ENCODE results near the gene TMEM182.

The TMEM182 gene

DNA sequence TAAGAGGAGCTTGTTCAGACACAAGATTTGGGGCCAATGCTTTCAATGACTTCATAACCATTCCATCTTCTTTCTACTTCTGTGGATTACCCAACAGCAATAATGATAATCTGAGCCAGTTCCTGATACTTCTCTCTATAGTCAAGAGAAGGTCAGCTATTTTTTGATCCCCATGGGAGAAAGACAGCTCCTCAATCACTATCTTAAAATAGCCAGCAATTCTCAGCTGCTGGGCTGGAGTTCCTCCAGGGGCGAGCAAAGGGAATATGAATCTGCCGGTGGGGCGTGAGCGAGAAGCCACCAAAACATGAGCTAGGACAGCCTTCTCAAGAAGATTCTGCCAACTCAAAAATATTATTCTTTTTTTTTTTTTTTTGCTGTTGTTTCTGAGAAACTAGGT lies at the start of gene TMEM182:
Gene TMEM182 (plus strand): TSS at position 269 of the 400 bp plus-strand sequence. CDS start 187 bp downstream, outside the sequence.
- TF ChIP-seq, protein P1, sequence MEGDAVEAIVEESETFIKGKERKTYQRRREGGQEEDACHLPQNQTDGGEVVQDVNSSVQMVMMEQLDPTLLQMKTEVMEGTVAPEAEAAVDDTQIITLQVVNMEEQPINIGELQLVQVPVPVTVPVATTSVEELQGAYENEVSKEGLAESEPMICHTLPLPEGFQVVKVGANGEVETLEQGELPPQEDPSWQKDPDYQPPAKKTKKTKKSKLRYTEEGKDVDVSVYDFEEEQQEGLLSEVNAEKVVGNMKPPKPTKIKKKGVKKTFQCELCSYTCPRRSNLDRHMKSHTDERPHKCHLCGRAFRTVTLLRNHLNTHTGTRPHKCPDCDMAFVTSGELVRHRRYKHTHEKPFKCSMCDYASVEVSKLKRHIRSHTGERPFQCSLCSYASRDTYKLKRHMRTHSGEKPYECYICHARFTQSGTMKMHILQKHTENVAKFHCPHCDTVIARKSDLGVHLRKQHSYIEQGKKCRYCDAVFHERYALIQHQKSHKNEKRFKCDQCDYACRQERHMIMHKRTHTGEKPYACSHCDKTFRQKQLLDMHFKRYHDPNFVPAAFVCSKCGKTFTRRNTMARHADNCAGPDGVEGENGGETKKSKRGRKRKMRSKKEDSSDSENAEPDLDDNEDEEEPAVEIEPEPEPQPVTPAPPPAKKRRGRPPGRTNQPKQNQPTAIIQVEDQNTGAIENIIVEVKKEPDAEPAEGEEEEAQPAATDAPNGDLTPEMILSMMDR (IDR thresholded peaks at IDR 0.05; ENCODE audit: insufficient read depth, low read depth, low read length, missing control alignments), result no peak
- H3K4me3 ChIP-seq (ENCODE audit: low read depth, low read length), result no peak within 1 kb of the TSS
- no peak for DNase-seq (ENCODE audit: low read depth)

DNA sequence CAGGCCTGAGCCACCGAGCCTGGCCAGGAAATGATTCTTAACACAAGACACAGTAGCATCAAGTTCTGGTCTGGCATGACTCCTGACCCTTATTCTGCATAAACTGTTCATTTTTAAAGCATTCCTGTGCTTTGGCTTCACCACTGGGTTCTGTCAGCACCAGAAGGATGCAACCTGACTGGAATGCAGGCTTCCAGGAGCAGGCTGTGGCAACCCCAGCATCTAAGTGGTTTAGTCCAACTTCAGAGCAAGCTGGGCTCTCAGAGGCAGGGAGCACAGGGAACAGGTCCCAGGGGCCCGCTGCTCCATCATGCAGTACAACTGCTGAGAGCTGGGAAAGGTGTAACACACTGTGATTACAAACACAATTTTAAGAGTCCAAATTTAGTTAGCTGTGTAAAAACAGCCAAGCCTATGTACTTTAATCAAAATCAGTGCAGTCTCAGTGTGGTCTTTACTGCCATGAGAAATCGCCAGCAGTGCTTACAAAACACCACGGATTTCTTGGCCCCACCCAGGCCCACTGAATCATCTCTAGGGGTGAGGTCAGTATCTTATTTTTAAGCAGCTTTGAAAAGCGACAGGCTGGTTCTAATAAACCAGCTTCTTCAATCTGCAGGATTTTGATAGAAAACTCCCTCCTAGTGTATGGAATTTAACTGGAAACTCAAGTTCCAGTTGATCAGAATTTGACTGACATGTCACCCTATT lies 44.4 kb upstream of the TMEM182 start:
- TF ChIP-seq, protein P1 (IDR thresholded peaks at IDR 0.05; ENCODE audit: insufficient read depth, low read depth, low read length, missing control alignments), result no peak
- DNase-seq (ENCODE audit: low read depth), result no peak
- no peak overlapping the region for H3K4me3 ChIP-seq (ENCODE audit: low read depth, low read length)

GRCh38 chr2:102718387-102719316 lies 43.2 kb upstream of the TMEM182 start:
- DNase-seq (ENCODE audit: low read depth), result no peak
- TF ChIP-seq, protein P1 (IDR thresholded peaks at IDR 0.05; ENCODE audit: insufficient read depth, low read depth, low read length, missing control alignments), result no peak
- no peak overlapping the region for H3K4me3 ChIP-seq (ENCODE audit: low read depth, low read length)

DNA sequence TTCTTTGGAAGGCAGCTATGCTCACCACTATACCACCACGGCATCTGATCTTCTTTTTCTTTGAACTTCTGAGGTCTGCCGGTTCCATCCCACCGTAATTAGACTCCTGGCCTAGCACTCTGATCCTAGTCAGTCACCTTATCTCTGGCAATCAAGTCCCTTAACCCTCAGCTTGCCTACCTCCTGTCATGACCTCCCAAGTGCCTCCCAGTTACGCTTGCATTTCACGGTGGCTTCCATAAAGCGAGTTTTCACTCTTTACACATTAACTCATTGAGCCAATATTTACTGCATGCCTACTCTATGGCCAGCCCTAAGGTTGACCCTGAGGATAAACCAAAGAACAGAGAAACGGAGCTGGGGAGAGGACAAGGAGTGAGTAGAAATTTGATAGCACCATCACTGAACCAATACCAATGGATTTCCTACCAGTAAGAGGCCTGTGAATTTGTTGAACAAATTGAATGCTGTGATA lies 37.8 kb upstream of the TMEM182 start:
- H3K4me3 ChIP-seq (ENCODE audit: low read depth, low read length), result no peak overlapping the region
- no peak for DNase-seq (ENCODE audit: low read depth)
- TF ChIP-seq, protein P1 (IDR thresholded peaks at IDR 0.05; ENCODE audit: insufficient read depth, low read depth, low read length, missing control alignments), result no peak

DNA sequence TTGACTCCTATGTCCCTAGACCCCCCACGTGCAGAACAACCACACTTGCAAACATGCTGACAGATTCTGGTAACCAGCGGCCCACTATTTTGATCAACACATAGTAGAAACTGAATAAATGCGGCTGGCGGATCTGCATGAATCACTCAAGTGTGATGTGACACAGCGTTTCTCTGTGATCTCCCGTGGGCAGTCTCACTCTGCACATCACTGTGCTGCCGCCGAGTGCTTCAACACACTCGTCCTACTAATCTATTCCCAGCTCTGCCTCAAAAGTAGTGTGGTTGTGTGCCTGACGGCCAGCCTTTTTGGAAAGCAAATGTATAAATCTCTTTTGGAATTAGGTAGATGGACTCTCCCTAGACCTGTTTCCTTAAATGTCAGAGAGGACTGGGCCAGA lies 37.3 kb upstream of the TMEM182 start:
- TF ChIP-seq, protein P1 (IDR thresholded peaks at IDR 0.05; ENCODE audit: insufficient read depth, low read depth, low read length, missing control alignments), result no peak
- DNase-seq (ENCODE audit: low read depth), result no peak
- no peak overlapping the region for H3K4me3 ChIP-seq (ENCODE audit: low read depth, low read length)

GRCh38 chr2:102726128-102727087 lies 35.4 kb upstream of the TMEM182 start:
- no peak for DNase-seq (ENCODE audit: low read depth)
- TF ChIP-seq, protein P1 (IDR thresholded peaks at IDR 0.05; ENCODE audit: insufficient read depth, low read depth, low read length, missing control alignments), result no peak
- H3K4me3 ChIP-seq (ENCODE audit: low read depth, low read length), result no peak overlapping the region

Measured in GM12865 (cell line).